K562 (cell line): ENCODE data around the gene ANKRD12. TPM values are rescaled to one million over a fixed set of nuclear protein-coding genes. Genes with fewer than 3 reads are reported as not detected.

Experiments used
- CBFB ChIP-seq: sonication (generic); formaldehyde crosslinking; IDR thresholded peaks from 2 replicates; pipeline ENCODE4 v1.4.0; 2020; ENCODE audit warnings: mild to moderate bottlenecking, missing genetic modification reagents
- EHMT2 ChIP-seq: fragments of 450-650 bp; IDR thresholded peaks from 2 replicates; pipeline ENCODE4 v1.6.1; 2018; ENCODE audit warnings: antibody characterized with exemption
- ELF1 ChIP-seq: fragments of 200-800 bp; sonication (Bioruptor generic); IDR thresholded peaks from 2 replicates; pipeline ENCODE4 v1.6.1; 2016; ENCODE audit warnings: missing genetic modification characterization, missing compliant biosample characterization
- LCOR ChIP-seq: sonication (generic); formaldehyde crosslinking; IDR thresholded peaks from 2 replicates; pipeline ENCODE4 v1.8.0; 2022; ENCODE audit warnings: mild to moderate bottlenecking, missing genetic modification reagents
- MBD1 ChIP-seq: fragments of 250-450 bp; sonication (Bioruptor Pico); IDR thresholded peaks from 2 replicates; pipeline ENCODE4 v1.8.0; 2022; ENCODE audit warnings: inconsistent platforms
- MTA3 ChIP-seq: fragments of 450-650 bp; formaldehyde crosslinking; IDR thresholded peaks from 2 replicates; pipeline ENCODE4 v1.6.1; 2017; ENCODE audit warnings: mild to moderate bottlenecking, borderline replicate concordance
- PHF20 ChIP-seq: fragments of 450-650 bp; IDR thresholded peaks from 2 replicates; pipeline ENCODE4 v1.6.1; 2018; ENCODE audit not compliant: partially characterized antibody
- POLR3G ChIP-seq: IDR thresholded peaks from 2 replicates; pipeline ENCODE4 v1.6.1; 2011; ENCODE audit not compliant: insufficient read length, insufficient replicate concordance; ENCODE audit errors: extremely low read depth
- RNF219 ChIP-seq: fragments of 250-450 bp; sonication (Bioruptor Pico); IDR thresholded peaks from 2 replicates; pipeline ENCODE4 v1.5.0; 2022; ENCODE audit warnings: mild to moderate bottlenecking
- TARDBP ChIP-seq: fragments of 450-650 bp; IDR thresholded peaks from 2 replicates; pipeline ENCODE4 v1.6.1; 2016
- U2AF2 ChIP-seq: fragments of 200-400 bp; formaldehyde crosslinking; optimal IDR thresholded peaks from 2 replicates; pipeline ENCODE3; 2017; ENCODE audit warnings: low read depth, mild to moderate bottlenecking, low read length
- ZBTB7A ChIP-seq: IDR thresholded peaks from 2 replicates; pipeline ENCODE4 v1.6.1; 2011; ENCODE audit warnings: low read depth, mild to moderate bottlenecking, low read length, moderate library complexity, borderline replicate concordance; ENCODE audit not compliant: control insufficient read depth
- ZNF408 ChIP-seq: fragments of 250-450 bp; sonication (Bioruptor Pico); IDR thresholded peaks from 2 replicates; pipeline ENCODE4 v1.4.0; 2020; ENCODE audit warnings: low read depth, mild to moderate bottlenecking, moderate library complexity
- ZNF431 ChIP-seq: sonication (generic); formaldehyde crosslinking; IDR thresholded peaks from 2 replicates; pipeline ENCODE4 v1.8.0; 2022; ENCODE audit warnings: mild to moderate bottlenecking, missing genetic modification reagents
- polyA plus RNA-seq, 8 experiments: library from polyadenylated mRNA; depleted of rRNA in 4 of 8; stranded (reverse) in 5 of 8; unstranded in 3 of 8; fragments of >200 nt; fragmentation: Nextera tagmentation in 2 of 8; fragmentation: Illumina TruSeq in 1 of 8; extraction: Ambion mirVana in 2 of 8; extraction: Trizol in 1 of 8; gene quantifications; 2 replicates each; pipeline versions ENCODE4 v1.2.1 to v1.2.3, GENCODE V29; 2011 to 2014; ENCODE audit warnings: inconsistent platforms in 1 of 8, missing spikeins in 1 of 8
- total RNA-seq, 7 experiments: library from RNA; depleted of rRNA in 6 of 7; stranded (reverse); fragments of >200 nt in 6 of 7; fragmentation: Illumina TruSeq in 2 of 7; extraction: Trizol in 2 of 7; gene quantifications; 2 replicates each; pipeline versions ENCODE4 v1.2.1 to v1.2.3, GENCODE V29; 2011 to 2021; ENCODE audit warnings: low replicate concordance in 1 of 7
- TF ChIP-seq, protein P1 (sequence below): fragments of 450-650 bp; IDR thresholded peaks from 2 replicates; pipeline ENCODE4 v1.6.1; 2016; ENCODE audit warnings: antibody characterized with exemption
- TF ChIP-seq, protein P2 (sequence below): IDR thresholded peaks from 2 replicates; pipeline ENCODE4 v1.6.1; 2012; ENCODE audit warnings: low read depth, low read length, improper control_type of control experiment, borderline replicate concordance
- TF ChIP-seq, protein P3 (sequence below): fragments of 250-450 bp; sonication (Bioruptor Pico); IDR thresholded peaks from 2 replicates; pipeline ENCODE4 v1.4.0; 2020; ENCODE audit warnings: mild to moderate bottlenecking, moderate library complexity

The ANKRD12 gene
- total and polyA plus RNA-seq, 9 of the 15 experiments (the other 6 are each of a cell fraction or from before 2014, with no cell fraction given), result 6.6 to 28.2 (median 16.0) TPM

DNA sequence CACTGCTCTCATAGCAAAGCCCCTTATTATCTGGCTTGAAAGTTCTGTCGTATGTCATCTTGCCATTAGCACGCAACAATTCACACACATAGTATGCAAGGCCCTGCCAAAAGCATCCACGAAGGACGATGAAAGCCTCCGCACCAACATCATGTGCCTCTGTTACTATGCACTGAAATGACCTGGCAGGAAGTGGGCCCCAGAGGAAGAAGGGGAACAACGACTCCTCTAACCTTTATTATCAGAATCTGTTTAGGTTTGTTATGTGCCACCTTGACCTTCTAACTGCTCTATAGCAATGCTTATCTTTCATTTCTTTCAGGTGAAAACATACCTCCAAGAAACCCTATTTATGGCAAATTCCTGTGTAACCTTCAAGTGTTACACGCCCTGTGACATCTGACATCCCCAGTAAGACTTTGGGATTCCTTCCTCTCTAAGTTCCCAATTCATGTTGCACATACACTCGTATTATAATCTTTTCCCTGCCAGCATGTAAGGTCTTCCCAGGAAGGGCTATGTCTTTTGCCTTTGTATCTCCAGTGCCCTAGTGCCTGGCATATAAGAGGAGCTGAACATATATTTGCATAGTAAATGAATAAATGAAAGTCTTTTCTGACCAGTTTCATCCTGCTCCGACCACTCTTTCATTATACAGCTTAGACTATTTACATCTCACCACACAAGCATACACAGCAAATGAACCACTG is 41.1 kb upstream of the ANKRD12 start (continued):
- no peak for TF ChIP-seq RNF219 (CRISPR knock-in tag)
- TF ChIP-seq, protein P1, sequence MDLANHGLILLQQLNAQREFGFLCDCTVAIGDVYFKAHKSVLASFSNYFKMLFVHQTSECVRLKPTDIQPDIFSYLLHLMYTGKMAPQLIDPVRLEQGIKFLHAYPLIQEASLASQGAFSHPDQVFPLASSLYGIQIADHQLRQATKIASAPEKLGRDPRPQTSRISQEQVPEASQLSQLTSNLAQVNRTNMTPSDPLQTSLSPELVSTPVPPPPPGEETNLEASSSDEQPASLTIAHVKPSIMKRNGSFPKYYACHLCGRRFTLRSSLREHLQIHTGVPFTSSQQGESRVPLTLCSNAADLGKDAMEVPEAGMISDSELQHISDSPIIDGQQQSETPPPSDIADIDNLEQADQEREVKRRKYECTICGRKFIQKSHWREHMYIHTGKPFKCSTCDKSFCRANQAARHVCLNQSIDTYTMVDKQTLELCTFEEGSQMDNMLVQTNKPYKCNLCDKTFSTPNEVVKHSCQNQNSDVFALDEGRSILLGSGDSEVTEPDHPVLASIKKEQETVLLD, result no peak
- TF ChIP-seq ZNF408 (CRISPR knock-in tag), result no peak
- TF ChIP-seq EHMT2, result no peak
- no peak for TF ChIP-seq PHF20
- TF ChIP-seq MTA3, result peak; percentile 47; the same call in 1 of the 2 replicates
- TF ChIP-seq CBFB (CRISPR knock-in tag), result no peak
- TF ChIP-seq ZBTB7A, result no peak
- no peak for TF ChIP-seq U2AF2
- peak; percentile 53 for TF ChIP-seq ELF1 (tag)
- no peak for TF ChIP-seq LCOR (CRISPR knock-in tag)
- no peak for TF ChIP-seq MBD1 (CRISPR knock-in tag)
- TF ChIP-seq ZNF431 (CRISPR knock-in tag), result no peak
- TF ChIP-seq, protein P2, sequence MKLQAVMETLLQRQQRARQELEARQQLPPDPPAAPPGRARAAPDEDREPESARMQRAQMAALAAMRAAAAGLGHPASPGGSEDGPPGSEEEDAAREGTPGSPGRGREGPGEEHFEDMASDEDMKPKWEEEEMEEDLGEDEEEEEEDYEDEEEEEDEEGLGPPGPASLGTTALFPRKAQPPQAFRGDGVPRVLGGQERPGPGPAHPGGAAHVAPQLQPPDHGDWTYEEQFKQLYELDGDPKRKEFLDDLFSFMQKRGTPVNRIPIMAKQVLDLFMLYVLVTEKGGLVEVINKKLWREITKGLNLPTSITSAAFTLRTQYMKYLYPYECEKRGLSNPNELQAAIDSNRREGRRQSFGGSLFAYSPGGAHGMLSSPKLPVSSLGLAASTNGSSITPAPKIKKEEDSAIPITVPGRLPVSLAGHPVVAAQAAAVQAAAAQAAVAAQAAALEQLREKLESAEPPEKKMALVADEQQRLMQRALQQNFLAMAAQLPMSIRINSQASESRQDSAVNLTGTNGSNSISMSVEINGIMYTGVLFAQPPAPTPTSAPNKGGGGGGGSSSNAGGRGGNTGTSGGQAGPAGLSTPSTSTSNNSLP, result no peak
- no peak for TF ChIP-seq POLR3G
- no peak for TF ChIP-seq TARDBP
- TF ChIP-seq, protein P3, sequence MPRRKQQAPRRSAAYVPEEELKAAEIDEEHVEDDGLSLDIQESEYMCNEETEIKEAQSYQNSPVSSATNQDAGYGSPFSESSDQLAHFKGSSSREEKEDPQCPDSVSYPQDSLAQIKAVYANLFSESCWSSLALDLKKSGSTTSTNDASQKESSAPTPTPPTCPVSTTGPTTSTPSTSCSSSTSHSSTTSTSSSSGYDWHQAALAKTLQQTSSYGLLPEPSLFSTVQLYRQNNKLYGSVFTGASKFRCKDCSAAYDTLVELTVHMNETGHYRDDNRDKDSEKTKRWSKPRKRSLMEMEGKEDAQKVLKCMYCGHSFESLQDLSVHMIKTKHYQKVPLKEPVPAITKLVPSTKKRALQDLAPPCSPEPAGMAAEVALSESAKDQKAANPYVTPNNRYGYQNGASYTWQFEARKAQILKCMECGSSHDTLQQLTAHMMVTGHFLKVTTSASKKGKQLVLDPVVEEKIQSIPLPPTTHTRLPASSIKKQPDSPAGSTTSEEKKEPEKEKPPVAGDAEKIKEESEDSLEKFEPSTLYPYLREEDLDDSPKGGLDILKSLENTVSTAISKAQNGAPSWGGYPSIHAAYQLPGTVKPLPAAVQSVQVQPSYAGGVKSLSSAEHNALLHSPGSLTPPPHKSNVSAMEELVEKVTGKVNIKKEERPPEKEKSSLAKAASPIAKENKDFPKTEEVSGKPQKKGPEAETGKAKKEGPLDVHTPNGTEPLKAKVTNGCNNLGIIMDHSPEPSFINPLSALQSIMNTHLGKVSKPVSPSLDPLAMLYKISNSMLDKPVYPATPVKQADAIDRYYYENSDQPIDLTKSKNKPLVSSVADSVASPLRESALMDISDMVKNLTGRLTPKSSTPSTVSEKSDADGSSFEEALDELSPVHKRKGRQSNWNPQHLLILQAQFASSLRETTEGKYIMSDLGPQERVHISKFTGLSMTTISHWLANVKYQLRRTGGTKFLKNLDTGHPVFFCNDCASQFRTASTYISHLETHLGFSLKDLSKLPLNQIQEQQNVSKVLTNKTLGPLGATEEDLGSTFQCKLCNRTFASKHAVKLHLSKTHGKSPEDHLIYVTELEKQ (CRISPR knock-in tag), result no peak
